ENCODE data around the gene GPR78. TPM values are rescaled to one million over a fixed set of nuclear protein-coding genes. Genes with fewer than 3 reads are reported as not detected.

The GPR78 gene
- total RNA-seq, 1 donor from 2014 or later = 0.15 TPM

GRCh38 chr4:8547108-8547911 is 32.9 kb upstream of the GPR78 start:
- DNase-seq (ENCODE audit: low spot score) = no peak
- H3K27me3 Mint-ChIP-seq (ENCODE audit: low read depth) = peaks cover 3% of the 10 kb centered on the region
- H3K4me3 Mint-ChIP-seq (ENCODE audit: unreplicated experiment) = no peak overlapping the region
- TF ChIP-seq, protein P1, sequence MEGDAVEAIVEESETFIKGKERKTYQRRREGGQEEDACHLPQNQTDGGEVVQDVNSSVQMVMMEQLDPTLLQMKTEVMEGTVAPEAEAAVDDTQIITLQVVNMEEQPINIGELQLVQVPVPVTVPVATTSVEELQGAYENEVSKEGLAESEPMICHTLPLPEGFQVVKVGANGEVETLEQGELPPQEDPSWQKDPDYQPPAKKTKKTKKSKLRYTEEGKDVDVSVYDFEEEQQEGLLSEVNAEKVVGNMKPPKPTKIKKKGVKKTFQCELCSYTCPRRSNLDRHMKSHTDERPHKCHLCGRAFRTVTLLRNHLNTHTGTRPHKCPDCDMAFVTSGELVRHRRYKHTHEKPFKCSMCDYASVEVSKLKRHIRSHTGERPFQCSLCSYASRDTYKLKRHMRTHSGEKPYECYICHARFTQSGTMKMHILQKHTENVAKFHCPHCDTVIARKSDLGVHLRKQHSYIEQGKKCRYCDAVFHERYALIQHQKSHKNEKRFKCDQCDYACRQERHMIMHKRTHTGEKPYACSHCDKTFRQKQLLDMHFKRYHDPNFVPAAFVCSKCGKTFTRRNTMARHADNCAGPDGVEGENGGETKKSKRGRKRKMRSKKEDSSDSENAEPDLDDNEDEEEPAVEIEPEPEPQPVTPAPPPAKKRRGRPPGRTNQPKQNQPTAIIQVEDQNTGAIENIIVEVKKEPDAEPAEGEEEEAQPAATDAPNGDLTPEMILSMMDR (IDR thresholded peaks at IDR 0.05) = peak; percentile 73
- peaks cover 9% of the 10 kb centered on the region for H3K4me1 Mint-ChIP-seq (ENCODE audit: low read depth)
- H3K9me3 Mint-ChIP-seq (ENCODE audit: low read depth) = no peaks in the 10 kb centered on the region
- no peak overlapping the region for H3K27ac Mint-ChIP-seq (ENCODE audit: unreplicated experiment)
- no peaks in the 10 kb centered on the region for H3K36me3 Mint-ChIP-seq (ENCODE audit: low read depth)

DNA sequence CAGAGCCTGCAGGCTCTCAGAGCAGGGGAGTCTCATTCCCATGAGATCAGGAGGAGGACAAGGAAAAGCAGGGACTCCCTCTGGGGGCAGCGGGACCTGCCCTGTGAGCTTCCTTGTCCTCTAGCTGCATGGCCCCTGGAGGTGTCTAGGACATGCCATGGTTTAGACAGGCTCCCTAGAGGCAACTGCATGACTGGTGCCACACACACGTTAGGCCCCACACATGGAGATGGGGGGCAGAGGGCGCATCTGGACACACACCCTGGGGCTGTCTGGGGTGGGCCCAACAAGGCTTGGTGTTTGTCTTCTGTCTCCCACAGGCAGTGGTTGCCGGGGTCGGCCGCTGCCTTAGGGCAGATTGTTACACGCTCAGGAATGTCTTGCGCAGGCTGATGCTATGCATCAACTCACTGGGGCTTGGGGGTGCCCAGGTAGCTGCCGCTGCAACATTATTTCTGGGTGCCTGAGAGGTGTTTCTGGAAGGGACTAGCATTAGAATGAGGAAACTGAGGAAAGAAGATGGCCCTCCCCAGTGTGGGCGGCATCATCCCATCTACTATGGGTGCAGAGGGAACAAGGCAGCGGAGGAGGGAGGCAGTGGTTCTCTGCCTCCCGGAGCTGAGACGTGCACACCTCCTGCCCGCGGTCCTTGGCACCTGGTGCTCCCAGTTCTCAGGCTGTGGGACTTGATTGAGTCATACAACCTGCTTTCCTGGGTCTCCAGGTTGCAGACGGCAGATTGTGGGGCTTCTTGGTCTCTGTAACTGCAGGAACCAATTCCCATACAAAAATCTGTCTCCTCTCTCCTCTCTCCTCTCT is 32.1 kb upstream of the GPR78 start:
- Mint-ChIP-seq H3K27ac (ENCODE audit: unreplicated experiment) (no peak overlapping the region), H3K27me3 (ENCODE audit: low read depth) (peaks cover 3% of the 10 kb centered on the region), H3K4me1 (ENCODE audit: low read depth) (peaks cover 9% of the 10 kb centered on the region), H3K9me3 (ENCODE audit: low read depth) (no peaks in the 10 kb centered on the region), H3K36me3 (ENCODE audit: low read depth) (peaks cover 1% of the 10 kb centered on the region), H3K4me3 (ENCODE audit: unreplicated experiment) (no peak overlapping the region)
- DNase-seq (ENCODE audit: low spot score) = no peak
- TF ChIP-seq, protein P1 (IDR thresholded peaks at IDR 0.05) = no peak

DNA sequence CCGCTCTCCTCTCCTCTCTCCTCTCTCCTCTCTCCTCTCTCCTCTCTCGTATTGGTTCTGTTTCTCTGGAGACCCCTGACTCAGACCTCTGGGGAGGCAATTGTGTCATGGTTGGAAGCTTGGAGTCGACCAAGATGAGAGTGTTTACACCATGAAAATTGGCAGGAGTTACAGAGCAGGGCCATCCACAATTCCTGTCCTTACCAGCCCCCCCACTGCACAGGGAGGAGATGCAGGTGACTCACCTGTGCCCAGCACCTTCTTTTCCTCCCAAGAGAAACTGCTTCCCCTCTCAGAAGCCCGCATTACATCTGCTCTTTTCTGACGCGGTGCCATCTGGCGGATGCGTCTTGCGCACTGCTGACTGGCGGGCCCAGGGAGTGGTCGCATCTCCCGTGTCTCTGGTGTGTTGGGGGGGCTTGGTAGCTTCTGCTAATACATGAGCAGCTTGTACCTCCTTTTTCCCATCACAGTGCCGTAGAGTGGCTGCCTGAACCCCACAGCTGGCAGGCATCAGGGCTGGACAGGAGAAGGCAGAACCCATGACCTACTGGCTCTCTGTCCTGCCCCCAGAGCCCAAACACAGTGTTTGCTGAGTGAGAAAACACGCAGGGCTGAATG is 31.4 kb upstream of the GPR78 start:
- Mint-ChIP-seq H3K4me3 (ENCODE audit: unreplicated experiment) (no peak overlapping the region), H3K27me3 (ENCODE audit: low read depth) (peaks cover 3% of the 10 kb centered on the region), H3K9me3 (ENCODE audit: low read depth) (no peaks in the 10 kb centered on the region), H3K4me1 (ENCODE audit: low read depth) (peaks cover 9% of the 10 kb centered on the region), H3K27ac (ENCODE audit: unreplicated experiment) (no peak overlapping the region), H3K36me3 (ENCODE audit: low read depth) (peaks cover 1% of the 10 kb centered on the region)
- DNase-seq (ENCODE audit: low spot score) = no peak
- TF ChIP-seq, protein P1 (IDR thresholded peaks at IDR 0.05) = no peak

DNA sequence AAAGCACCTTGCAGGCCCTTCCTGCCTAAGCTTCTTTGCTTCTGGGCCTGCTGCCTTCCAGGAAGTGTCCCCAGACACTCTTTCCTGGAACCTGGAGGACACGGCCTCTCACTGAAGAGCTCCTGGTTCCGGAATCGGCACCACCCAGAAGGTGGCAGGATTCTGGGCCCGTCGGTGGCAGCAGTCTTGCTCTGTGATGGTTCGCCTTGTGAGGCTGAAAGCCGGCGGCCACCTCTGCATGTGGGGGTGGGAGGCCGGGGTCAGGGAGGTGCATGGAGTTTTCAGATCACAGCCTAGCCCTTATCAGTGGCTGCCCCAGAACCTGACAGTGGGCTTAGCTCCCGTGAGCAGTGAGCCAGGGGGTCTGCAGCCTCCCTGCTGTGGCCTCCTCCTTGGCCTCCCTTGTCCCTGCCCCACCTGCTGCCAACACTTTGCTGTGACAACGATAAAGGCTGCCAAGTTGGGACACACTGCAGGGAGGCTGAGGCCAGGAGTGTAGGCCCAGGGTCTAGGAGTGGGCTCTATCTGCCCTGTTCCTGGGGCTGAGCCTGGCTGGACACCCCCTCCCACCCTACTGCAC is 30.8 kb upstream of the GPR78 start:
- Mint-ChIP-seq H3K27me3 (ENCODE audit: low read depth) (peaks cover 3% of the 10 kb centered on the region), H3K36me3 (ENCODE audit: low read depth) (peaks cover 1% of the 10 kb centered on the region), H3K27ac (ENCODE audit: unreplicated experiment) (no peak overlapping the region), H3K9me3 (ENCODE audit: low read depth) (no peaks in the 10 kb centered on the region), H3K4me1 (ENCODE audit: low read depth) (peaks cover 9% of the 10 kb centered on the region), H3K4me3 (ENCODE audit: unreplicated experiment) (no peak overlapping the region)
- TF ChIP-seq, protein P1 (IDR thresholded peaks at IDR 0.05) = no peak
- DNase-seq (ENCODE audit: low spot score) = no peak

- no peak overlapping the region for H3K4me3 Mint-ChIP-seq (ENCODE audit: unreplicated experiment)
- no peak overlapping the region for H3K27ac Mint-ChIP-seq (ENCODE audit: unreplicated experiment)
- peaks cover 1% of the 10 kb centered on the region for H3K36me3 Mint-ChIP-seq (ENCODE audit: low read depth)
- H3K27me3 Mint-ChIP-seq (ENCODE audit: low read depth) = no peaks in the 10 kb centered on the region
- DNase-seq (ENCODE audit: low spot score) = no peak
- H3K4me1 Mint-ChIP-seq (ENCODE audit: low read depth) = peaks cover 6% of the 10 kb centered on the region
- H3K9me3 Mint-ChIP-seq (ENCODE audit: low read depth) = no peaks in the 10 kb centered on the region
- TF ChIP-seq, protein P1 (IDR thresholded peaks at IDR 0.05) = no peak
Observed at GRCh38 chr4:8550691-8551090, 29.5 kb upstream of the GPR78 start.

Data from chondrocyte (in vitro differentiated cells).